Measurements from ENCODE around the gene NRL.

The NRL gene

GRCh38 chr14:24065408-24065807 lies 49.3 kb downstream of the NRL start:
- H3K27ac ChIP-seq = no peak overlapping the region
- TF ChIP-seq, protein P1, sequence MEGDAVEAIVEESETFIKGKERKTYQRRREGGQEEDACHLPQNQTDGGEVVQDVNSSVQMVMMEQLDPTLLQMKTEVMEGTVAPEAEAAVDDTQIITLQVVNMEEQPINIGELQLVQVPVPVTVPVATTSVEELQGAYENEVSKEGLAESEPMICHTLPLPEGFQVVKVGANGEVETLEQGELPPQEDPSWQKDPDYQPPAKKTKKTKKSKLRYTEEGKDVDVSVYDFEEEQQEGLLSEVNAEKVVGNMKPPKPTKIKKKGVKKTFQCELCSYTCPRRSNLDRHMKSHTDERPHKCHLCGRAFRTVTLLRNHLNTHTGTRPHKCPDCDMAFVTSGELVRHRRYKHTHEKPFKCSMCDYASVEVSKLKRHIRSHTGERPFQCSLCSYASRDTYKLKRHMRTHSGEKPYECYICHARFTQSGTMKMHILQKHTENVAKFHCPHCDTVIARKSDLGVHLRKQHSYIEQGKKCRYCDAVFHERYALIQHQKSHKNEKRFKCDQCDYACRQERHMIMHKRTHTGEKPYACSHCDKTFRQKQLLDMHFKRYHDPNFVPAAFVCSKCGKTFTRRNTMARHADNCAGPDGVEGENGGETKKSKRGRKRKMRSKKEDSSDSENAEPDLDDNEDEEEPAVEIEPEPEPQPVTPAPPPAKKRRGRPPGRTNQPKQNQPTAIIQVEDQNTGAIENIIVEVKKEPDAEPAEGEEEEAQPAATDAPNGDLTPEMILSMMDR (conservative IDR thresholded peaks at IDR 0.05) = no peak
- TF ChIP-seq ZFX (IDR thresholded peaks at IDR 0.05) = no peak

DNA sequence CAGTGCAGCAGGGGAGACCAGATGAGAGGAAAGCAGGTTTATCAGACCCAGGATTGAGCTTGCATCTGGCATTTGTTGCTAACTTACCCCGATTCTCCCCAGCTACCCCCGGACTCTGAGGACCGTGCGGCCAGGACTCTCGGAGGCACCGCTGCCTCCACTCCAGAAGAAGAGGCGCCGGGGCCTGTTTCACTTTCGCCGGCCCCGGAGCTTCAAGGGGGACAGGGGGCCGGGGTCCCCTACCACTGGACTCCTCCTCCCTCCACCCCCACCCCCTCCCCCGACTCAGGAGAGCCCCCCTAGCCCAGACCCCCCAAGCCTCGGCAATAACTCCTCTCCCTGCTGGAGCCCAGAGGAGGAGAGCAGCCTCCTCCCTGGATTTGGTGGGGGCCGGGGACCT lies 49.9 kb downstream of the NRL start:
- H3K27ac ChIP-seq = no peak overlapping the region
- TF ChIP-seq, protein P1 (conservative IDR thresholded peaks at IDR 0.05) = no peak
- no peak for TF ChIP-seq ZFX (IDR thresholded peaks at IDR 0.05)

- TF ChIP-seq ZFX (IDR thresholded peaks at IDR 0.05) = no peak
- TF ChIP-seq, protein P1 (conservative IDR thresholded peaks at IDR 0.05) = no peak
Measured at GRCh38 chr14:24064091-24064795, 50.5 kb downstream of the NRL start.

DNA sequence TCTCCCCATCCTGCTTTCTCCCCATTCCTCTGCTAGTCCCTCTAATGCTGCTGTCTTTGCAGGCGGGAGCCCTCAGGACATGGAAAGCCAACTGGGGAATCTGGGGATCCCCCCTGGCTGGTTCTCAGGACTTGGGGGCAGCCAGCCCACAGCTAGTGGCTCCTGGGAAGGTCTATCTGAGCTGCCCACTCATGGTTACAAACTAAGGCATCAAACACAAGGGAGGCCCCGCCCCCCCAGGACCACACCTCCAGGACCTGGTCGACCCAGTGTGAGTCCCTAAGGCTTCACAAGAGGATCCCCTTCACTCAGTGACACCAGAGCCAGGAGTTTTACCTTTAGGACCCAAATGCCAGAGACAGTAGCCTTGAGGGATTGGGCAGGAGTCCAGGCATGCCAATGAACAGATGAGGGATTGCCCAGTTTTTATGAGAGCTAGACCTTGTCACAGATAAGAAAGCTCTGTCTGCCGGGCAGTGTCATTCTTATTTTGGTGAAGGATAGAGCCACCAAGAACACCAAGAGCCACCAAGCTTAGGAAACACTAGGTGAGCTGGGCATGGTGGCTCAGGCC lies 51.4 kb downstream of the NRL start:
- no peak overlapping the region for H3K27ac ChIP-seq
- no peak for TF ChIP-seq ZFX (IDR thresholded peaks at IDR 0.05)
- TF ChIP-seq, protein P1 (conservative IDR thresholded peaks at IDR 0.05) = no peak

More at GRCh38 chr14:24064091-24064795, 50.5 kb downstream of the NRL start:
- no peak overlapping the region for H3K27ac ChIP-seq

GRCh38 chr14:24062216-24062980 lies 52.4 kb downstream of the NRL start:
- no peak overlapping the region for H3K27ac ChIP-seq
- TF ChIP-seq, protein P1 (conservative IDR thresholded peaks at IDR 0.05) = no peak
- no peak for TF ChIP-seq ZFX (IDR thresholded peaks at IDR 0.05)

DNA sequence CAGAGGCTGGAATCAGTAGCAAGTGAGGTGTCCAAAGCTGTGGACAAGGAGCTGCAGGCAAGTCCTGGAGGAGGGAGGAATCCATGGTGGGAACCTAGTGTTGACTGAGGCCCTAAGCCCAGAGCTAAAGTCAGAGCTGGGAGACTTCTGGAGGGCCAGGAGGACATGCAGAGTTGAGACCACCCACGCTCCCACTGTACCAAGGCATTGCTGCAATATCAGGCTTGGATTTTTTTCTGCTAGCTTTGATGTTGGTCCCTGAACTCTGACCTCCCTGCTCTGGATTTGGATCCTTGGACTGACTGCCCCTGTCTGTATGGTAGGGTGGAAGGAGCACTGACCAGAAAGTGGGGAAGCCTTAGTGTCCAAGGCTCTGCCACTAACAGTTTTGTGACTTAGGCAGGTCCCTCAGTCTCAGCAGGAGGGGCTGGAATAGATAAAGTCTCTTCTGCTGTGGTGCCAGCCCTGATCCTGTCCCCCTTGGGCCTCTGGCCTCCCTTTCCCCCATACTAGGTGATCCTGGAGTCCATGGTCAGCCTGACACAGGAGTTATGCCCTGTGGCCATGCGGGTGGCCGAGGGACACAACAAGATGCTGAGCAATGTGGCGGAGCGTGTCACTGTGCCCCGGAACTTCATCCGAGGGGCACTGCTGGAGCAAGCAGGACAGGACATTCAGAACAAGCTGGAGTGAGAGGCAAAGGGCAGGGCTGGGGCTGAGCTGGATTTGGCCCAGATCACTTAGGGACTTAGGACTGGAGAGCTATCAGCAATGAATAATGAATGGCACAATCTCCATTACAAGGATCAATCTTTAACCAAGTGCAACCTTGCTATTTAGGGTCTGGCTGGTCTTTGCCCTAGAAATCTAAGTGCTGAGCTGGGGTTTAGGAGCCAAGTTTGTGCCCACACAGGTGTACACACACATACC lies 53.5 kb downstream of the NRL start:
- TF ChIP-seq, protein P1 (conservative IDR thresholded peaks at IDR 0.05) = no peak
- no peak for TF ChIP-seq ZFX (IDR thresholded peaks at IDR 0.05)
- no peak overlapping the region for H3K27ac ChIP-seq
